Measurements from ENCODE around the gene ZNF747. TPM values are rescaled to one million over a fixed set of nuclear protein-coding genes. Genes with fewer than 3 reads are reported as not detected.

Gene ZNF747
- total RNA-seq, 1 donor: 11.7 TPM

GRCh38 chr16:30510376-30510938, 24.2 kb downstream of the ZNF747 start:
- TF ChIP-seq CTCF (IDR thresholded peaks at IDR 0.05; ENCODE audit: insufficient read depth, low read depth, low read length): no peak
- DNase-seq (ENCODE audit: low read depth): no peak
- H3K4me3 ChIP-seq (ENCODE audit: low read depth, low read length): no peak overlapping the region

DNA sequence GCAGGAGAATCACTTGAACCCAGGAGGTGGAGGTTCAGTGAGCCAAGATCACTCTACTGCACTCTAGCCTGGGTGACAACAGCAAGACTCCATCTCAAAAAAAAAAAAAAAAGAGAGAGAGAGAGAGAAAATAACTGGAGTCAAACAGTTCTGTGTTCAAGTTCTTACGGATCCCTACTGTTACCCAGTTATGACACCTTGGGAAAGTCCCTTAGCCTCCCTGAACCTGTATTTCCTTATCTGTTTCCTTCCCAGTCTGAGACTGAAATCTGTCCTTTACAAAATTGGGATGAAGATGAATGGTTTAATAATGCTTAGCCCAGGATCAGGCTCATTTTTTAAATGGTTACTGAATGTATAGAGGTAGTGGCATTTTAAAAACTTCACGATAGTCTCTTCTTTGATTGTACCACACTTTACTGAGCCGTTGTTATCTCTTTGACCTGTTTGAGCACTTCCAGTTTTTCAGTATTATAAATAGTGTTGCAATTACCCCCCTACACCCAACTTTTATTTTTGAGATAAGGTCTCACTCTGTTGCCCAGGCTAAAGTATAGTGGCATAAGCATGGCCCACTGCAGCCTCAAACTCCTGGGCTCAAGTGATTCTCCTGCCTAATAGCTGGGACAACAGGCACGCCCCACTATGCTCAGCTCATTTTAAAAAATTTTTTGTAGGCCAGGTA, 25.4 kb downstream of the ZNF747 start:
- TF ChIP-seq CTCF (IDR thresholded peaks at IDR 0.05; ENCODE audit: insufficient read depth, low read depth, low read length): no peak
- DNase-seq (ENCODE audit: low read depth): no peak
- H3K4me3 ChIP-seq (ENCODE audit: low read depth, low read length): no peak overlapping the region

DNA sequence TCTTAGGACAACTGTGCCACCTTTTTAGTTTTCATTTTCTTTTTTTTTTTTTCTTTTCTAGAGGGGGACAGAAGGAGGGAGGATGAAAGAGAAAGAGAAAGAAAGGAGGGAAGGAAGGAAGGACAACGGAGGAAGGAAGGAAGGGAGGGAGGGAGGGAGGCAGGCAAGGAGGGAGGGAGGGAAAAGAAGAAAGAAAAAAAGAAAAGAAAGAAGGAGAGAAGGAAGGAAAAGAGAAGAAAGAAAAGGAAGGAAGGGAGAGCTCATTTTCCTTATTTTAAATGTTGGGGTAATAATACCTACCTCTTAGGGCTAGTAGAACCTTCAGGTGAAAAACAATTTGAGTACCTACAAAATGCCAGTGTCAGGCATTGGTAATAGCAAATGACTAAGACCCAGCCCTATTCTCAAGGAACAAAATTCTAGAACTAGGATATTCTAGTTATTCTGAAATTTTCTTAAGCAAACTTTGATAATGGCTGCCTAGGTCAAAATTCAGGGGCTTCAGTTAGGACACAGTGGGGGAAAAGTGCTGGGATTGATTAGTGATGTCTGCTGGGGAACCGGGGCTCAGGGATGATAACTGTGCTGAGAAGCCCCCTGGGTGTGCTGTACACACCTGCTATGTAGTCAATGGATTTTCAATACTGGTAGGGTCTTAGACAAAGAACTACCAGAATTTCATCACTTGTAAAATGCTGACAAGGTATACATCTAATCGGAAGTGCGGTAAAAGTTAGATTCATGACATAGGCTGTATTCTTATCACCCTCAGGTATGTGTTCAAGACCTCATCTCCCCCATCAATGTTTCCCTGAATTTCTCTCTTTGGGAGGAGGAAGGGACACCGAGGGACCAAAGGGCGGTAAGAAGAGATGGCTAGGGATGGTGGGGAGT, 31.0 kb downstream of the ZNF747 start:
- H3K4me3 ChIP-seq (ENCODE audit: low read depth, low read length): no peak overlapping the region
- TF ChIP-seq CTCF (IDR thresholded peaks at IDR 0.05; ENCODE audit: insufficient read depth, low read depth, low read length): no peak
- DNase-seq (ENCODE audit: low read depth): no peak

GRCh38 chr16:30499284-30499683, 35.4 kb downstream of the ZNF747 start:
- TF ChIP-seq CTCF (IDR thresholded peaks at IDR 0.05; ENCODE audit: insufficient read depth, low read depth, low read length): no peak
- no peak for DNase-seq (ENCODE audit: low read depth)
- H3K4me3 ChIP-seq (ENCODE audit: low read depth, low read length): no peak overlapping the region

GRCh38 chr16:30494709-30495108, 39.9 kb downstream of the ZNF747 start:
- H3K4me3 ChIP-seq (ENCODE audit: low read depth, low read length): no peak overlapping the region
- no peak for DNase-seq (ENCODE audit: low read depth)
- TF ChIP-seq CTCF (IDR thresholded peaks at IDR 0.05; ENCODE audit: insufficient read depth, low read depth, low read length): no peak

DNA sequence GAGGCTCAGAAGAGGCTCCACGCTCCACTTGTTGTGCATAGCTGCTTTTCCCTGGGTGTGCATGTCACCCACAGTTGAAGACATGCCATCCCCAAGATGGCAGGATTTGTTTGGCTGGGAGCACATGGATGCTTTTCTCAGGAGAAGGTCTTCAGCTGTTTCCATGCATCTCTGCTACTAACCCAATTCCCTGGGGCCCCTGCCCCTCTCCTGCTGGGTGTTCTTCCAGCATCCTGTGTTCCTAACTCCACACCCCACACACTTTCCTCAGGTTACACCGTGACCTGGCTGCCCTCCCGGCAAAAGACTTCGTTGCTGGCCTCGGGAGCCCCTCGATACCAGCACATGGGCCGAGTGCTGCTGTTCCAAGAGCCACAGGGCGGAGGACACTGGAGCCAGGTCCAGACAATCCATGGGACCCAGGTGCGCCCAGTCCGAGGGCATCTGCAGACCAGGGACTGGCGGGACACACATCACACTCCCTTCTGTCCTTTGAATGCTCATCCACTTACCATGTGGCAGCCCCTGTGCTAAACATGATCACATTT, 40.6 kb downstream of the ZNF747 start:
- no peak for TF ChIP-seq CTCF (IDR thresholded peaks at IDR 0.05; ENCODE audit: insufficient read depth, low read depth, low read length)
- no peak for DNase-seq (ENCODE audit: low read depth)
- no peak overlapping the region for H3K4me3 ChIP-seq (ENCODE audit: low read depth, low read length)

Measured in fibroblast of villous mesenchyme (primary cell).